Endothelial cell (in vitro differentiated cells): ENCODE results near the gene LRTM2. TPM values are rescaled to one million over a fixed set of nuclear protein-coding genes. Genes with fewer than 3 reads are reported as not detected.

Source experiments
- DNase-seq: peaks from one replicate; pipeline ENCODE4 v3.0.0; 2021; ENCODE audit warnings: low spot score
- H3K27ac Mint-ChIP-seq: one replicate; pipeline ENCODE4 v1.8.0; 2021; ENCODE audit warnings: mixed read lengths, inconsistent platforms; ENCODE audit not compliant: unreplicated experiment
- H3K27me3 Mint-ChIP-seq: one replicate; pipeline ENCODE4 v1.8.0; 2021; ENCODE audit warnings: mild to moderate bottlenecking, moderate library complexity, mixed read lengths, inconsistent platforms; ENCODE audit not compliant: unreplicated experiment
- H3K36me3 Mint-ChIP-seq: one replicate; pipeline ENCODE4 v1.8.0; 2021; ENCODE audit warnings: mild to moderate bottlenecking, low read depth, mixed read lengths, inconsistent platforms; ENCODE audit not compliant: unreplicated experiment
- H3K4me1 Mint-ChIP-seq: one replicate; pipeline ENCODE4 v1.8.0; 2021; ENCODE audit warnings: mild to moderate bottlenecking, mixed read lengths, inconsistent platforms; ENCODE audit not compliant: unreplicated experiment
- H3K4me3 Mint-ChIP-seq: one replicate; pipeline ENCODE4 v1.8.0; 2021; ENCODE audit warnings: mild to moderate bottlenecking, mixed read lengths, inconsistent platforms; ENCODE audit not compliant: unreplicated experiment
- H3K9me3 Mint-ChIP-seq: one replicate; pipeline ENCODE4 v1.8.0; 2021; ENCODE audit warnings: mixed read lengths, inconsistent platforms; ENCODE audit not compliant: unreplicated experiment
- total RNA-seq: library from RNA; stranded (reverse); fragmentation: NEBNext Ultra II Directional; extraction: Animal tissue kit (Norgen Biotek cat#: 25700); gene quantifications from one replicate; pipeline ENCODE4 v1.2.1, GENCODE V29; 2021; ENCODE audit not compliant: unreplicated experiment
- TF ChIP-seq, protein P1 (sequence below): fragments of 200-600 bp; sonication (generic); IDR thresholded peaks from one replicate; pipeline ENCODE4 v1.5.0; 2021; ENCODE audit warnings: antibody characterized with exemption; ENCODE audit not compliant: unreplicated experiment

LRTM2 gene
- total RNA-seq, 1 donor from 2014 or later = not detected

GRCh38 chr12:1810931-1811280, 9.5 kb upstream of the LRTM2 start:
- Mint-ChIP-seq H3K27ac (no peak overlapping the region), H3K4me3 (no peak overlapping the region), H3K4me1 (no peaks in the 10 kb centered on the region), H3K9me3 (no peaks in the 10 kb centered on the region), H3K27me3 (peaks cover 2% of the 10 kb centered on the region), H3K36me3 (no peaks in the 10 kb centered on the region)
- DNase-seq = no peak
- TF ChIP-seq, protein P1, sequence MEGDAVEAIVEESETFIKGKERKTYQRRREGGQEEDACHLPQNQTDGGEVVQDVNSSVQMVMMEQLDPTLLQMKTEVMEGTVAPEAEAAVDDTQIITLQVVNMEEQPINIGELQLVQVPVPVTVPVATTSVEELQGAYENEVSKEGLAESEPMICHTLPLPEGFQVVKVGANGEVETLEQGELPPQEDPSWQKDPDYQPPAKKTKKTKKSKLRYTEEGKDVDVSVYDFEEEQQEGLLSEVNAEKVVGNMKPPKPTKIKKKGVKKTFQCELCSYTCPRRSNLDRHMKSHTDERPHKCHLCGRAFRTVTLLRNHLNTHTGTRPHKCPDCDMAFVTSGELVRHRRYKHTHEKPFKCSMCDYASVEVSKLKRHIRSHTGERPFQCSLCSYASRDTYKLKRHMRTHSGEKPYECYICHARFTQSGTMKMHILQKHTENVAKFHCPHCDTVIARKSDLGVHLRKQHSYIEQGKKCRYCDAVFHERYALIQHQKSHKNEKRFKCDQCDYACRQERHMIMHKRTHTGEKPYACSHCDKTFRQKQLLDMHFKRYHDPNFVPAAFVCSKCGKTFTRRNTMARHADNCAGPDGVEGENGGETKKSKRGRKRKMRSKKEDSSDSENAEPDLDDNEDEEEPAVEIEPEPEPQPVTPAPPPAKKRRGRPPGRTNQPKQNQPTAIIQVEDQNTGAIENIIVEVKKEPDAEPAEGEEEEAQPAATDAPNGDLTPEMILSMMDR = no peak

- Mint-ChIP-seq H3K27ac (no peak overlapping the region), H3K27me3 (peaks cover 2% of the 10 kb centered on the region)
These were observed 9.0 kb upstream of the LRTM2 start for GRCh38 chr12:1811281-1811947.

GRCh38 chr12:1811948-1812291, 8.4 kb upstream of the LRTM2 start:
- no peak overlapping the region for H3K4me3 Mint-ChIP-seq

More at GRCh38 chr12:1811281-1811947, 9.0 kb upstream of the LRTM2 start:
- Mint-ChIP-seq H3K4me3 (no peak overlapping the region), H3K4me1 (peaks cover 2% of the 10 kb centered on the region), H3K9me3 (no peaks in the 10 kb centered on the region), H3K36me3 (no peaks in the 10 kb centered on the region)
- TF ChIP-seq, protein P1 = no peak
- DNase-seq = no peak

GRCh38 chr12:1812650-1813302, 7.6 kb upstream of the LRTM2 start:
- no peaks in the 10 kb centered on the region for H3K9me3 Mint-ChIP-seq
- H3K4me3 Mint-ChIP-seq = no peak overlapping the region
- TF ChIP-seq, protein P1 = no peak
- H3K27ac Mint-ChIP-seq = no peak overlapping the region
- no peaks in the 10 kb centered on the region for H3K36me3 Mint-ChIP-seq
- DNase-seq = no peak
- H3K4me1 Mint-ChIP-seq = peaks cover 5% of the 10 kb centered on the region
- H3K27me3 Mint-ChIP-seq = peaks cover 3% of the 10 kb centered on the region

More at GRCh38 chr12:1811948-1812291, 8.4 kb upstream of the LRTM2 start:
- Mint-ChIP-seq H3K27me3 (peaks cover 3% of the 10 kb centered on the region), H3K27ac (no peak overlapping the region), H3K4me1 (peaks cover 5% of the 10 kb centered on the region), H3K36me3 (no peaks in the 10 kb centered on the region), H3K9me3 (no peaks in the 10 kb centered on the region)
- TF ChIP-seq, protein P1 = no peak
- DNase-seq = no peak

DNA sequence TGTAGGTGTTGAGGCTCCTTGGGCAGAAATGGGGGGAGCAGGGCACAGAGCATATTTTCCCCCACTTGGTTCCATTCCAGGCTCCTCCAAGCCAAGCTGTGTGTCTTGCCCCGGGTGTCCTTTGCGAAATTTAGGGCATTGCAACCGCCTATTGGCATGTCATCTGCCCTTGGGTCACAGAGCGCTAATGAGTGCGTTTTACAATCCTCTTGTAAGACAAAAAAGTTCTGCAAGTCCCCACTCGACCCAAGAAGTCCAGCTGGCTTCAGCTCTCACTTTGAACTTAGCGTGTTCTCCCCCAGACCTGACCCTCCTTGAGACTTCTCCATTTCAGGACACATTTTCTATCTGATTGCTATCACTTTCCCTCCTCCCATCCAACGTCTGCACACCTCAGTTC, 6.1 kb upstream of the LRTM2 start:
- Mint-ChIP-seq H3K4me3 (no peak overlapping the region), H3K9me3 (no peaks in the 10 kb centered on the region), H3K36me3 (no peaks in the 10 kb centered on the region), H3K4me1 (peaks cover 5% of the 10 kb centered on the region), H3K27ac (no peak overlapping the region), H3K27me3 (peaks cover 3% of the 10 kb centered on the region)
- TF ChIP-seq, protein P1 = no peak
- DNase-seq = no peak
